Measurements from ENCODE around the gene SLC16A14. TPM values are rescaled to one million over a fixed set of nuclear protein-coding genes. Genes with fewer than 3 reads are reported as not detected.

Gene SLC16A14
- polyA plus RNA-seq, 1 of the 3 experiments (the other 2 are of a cell fraction), result 0.90 TPM

DNA sequence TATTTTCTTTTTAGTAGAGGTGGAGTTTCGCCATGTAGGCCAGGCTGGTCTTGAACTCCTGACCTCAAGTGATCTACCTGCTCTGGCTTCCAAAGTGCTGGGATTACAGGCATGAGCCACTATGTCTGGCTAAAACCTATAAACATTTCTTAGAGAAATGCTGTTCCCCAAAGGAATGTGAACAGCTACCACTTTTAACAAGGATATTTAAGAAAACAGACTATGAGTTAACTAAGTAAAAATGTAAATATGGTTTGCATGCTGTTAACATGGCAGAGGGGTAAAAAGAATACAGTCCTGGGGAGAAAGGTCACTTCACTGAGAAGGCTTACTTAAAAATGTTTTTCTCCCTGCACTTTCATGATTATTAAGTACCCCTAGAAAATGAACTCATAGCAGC lies 57.1 kb downstream of the SLC16A14 start:
- H2AFZ ChIP-seq (ENCODE audit: low read depth), result no peak overlapping the region
- 100% methylated on average over 1 of the region's 1 CpG for whole genome bisulfite sequencing (ENCODE audit: low lambda C conversion rate)
- no peak for DNase-seq
- TF ChIP-seq MXI1 (IDR thresholded peaks at IDR 0.05; ENCODE audit: low read depth, low read length) (no peak), FOXJ3 (CRISPR knock-in tag; IDR thresholded peaks at IDR 0.05) (no peak)
- H3K9ac ChIP-seq, result no peak overlapping the region
- H3K79me2 ChIP-seq (ENCODE audit: insufficient read depth), result no peaks in the 10 kb centered on the region
- POLR2A ChIA-PET, result no interaction called here
- H3K36me3 ChIP-seq (replicated peaks in 1 of 2; ENCODE audit: control insufficient read depth in 1 of 2, insufficient read depth in 2 of 2, low read length in 1 of 2), result no peaks in the 10 kb centered on the region
- no peaks in the 10 kb centered on the region for H3K27me3 ChIP-seq (ENCODE audit: insufficient read depth)
- no peaks in the 10 kb centered on the region for H3K4me1 ChIP-seq (ENCODE audit: control insufficient read depth in 1 of 2, insufficient read depth in 2 of 2, low read depth in 1 of 2, low read length in 1 of 2)
- H3K27ac ChIP-seq (ENCODE audit: low read depth in 2 of 2, low read length in 1 of 2), result no peak overlapping the region
- no peak overlapping the region for H3K4me2 ChIP-seq
- no peaks in the 10 kb centered on the region for H4K20me1 ChIP-seq (ENCODE audit: insufficient read depth)
- H3F3A ChIP-seq (replicated peaks; ENCODE audit: insufficient read depth), result no peaks in the 10 kb centered on the region
- no peaks in the 10 kb centered on the region for H3K9me2 ChIP-seq
- H3K4me3 ChIP-seq (ENCODE audit: low read depth in 2 of 2, low read length in 1 of 2), result no peak overlapping the region
- CTCF ChIA-PET, result interaction anchor here (1.0 to 3.6 kb wide), 2 partner anchors 56 to 88 kb away, joined by 3 to 27 read pairs; partner anchors contain the start of gene SLC16A14
- no peaks in the 10 kb centered on the region for H3K9me3 ChIP-seq

DNA sequence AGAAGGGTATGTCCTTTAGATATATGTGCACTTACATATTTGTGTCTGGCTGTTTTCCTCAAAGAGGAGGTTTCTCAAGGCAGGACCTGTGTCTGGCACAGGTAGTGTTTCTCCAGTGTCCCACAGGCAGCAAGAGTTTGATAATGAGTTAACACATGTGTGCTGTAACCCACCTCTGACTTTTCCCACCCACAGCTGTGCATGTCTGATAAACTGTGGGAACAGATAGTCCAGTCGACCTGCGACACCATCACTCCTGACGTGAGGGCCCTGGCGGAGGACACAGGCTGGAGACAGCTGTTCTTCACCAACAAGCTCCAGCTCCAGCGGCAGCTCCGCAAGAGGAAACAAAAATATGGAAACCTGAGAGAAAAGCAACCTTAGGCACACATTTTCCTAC lies 58.2 kb downstream of the SLC16A14 start:
- Histone ChIP-seq H3K4me1 (ENCODE audit: control insufficient read depth in 1 of 2, insufficient read depth in 2 of 2, low read depth in 1 of 2, low read length in 1 of 2) (no peaks in the 10 kb centered on the region), H3F3A (replicated peaks; ENCODE audit: insufficient read depth) (no peaks in the 10 kb centered on the region), H3K4me2 (no peak overlapping the region), H3K4me3 (ENCODE audit: low read depth in 2 of 2, low read length in 1 of 2) (no peak overlapping the region), H3K36me3 (replicated peaks in 1 of 2; ENCODE audit: control insufficient read depth in 1 of 2, insufficient read depth in 2 of 2, low read length in 1 of 2) (no peaks in the 10 kb centered on the region), H3K9me3 (no peaks in the 10 kb centered on the region), H4K20me1 (ENCODE audit: insufficient read depth) (no peaks in the 10 kb centered on the region), H3K79me2 (ENCODE audit: insufficient read depth) (no peaks in the 10 kb centered on the region), H3K27me3 (ENCODE audit: insufficient read depth) (no peaks in the 10 kb centered on the region), H3K9ac (no peak overlapping the region), H3K9me2 (no peaks in the 10 kb centered on the region), H2AFZ (ENCODE audit: low read depth) (no peak overlapping the region), H3K27ac (ENCODE audit: low read depth in 2 of 2, low read length in 1 of 2) (no peak overlapping the region)
- TF ChIP-seq NRF1 (IDR thresholded peaks at IDR 0.05; ENCODE audit: low read depth, low read length) (no peak), RAD21 (IDR thresholded peaks at IDR 0.05; ENCODE audit: low read length) (no peak), USF1 (IDR thresholded peaks at IDR 0.05; ENCODE audit: borderline replicate concordance, low read depth) (no peak), YY1 (IDR thresholded peaks at IDR 0.05; ENCODE audit: low read depth) (no peak), JUND (IDR thresholded peaks at IDR 0.05) (no peak), FOSL2 (IDR thresholded peaks at IDR 0.05; ENCODE audit: borderline replicate concordance, low read depth) (no peak), POLR2AphosphoS5 (IDR thresholded peaks at IDR 0.05; ENCODE audit: low read depth, low read length) (no peak), TCF12 (IDR thresholded peaks at IDR 0.05) (no peak), MEF2A (IDR thresholded peaks at IDR 0.05; ENCODE audit: borderline replicate concordance, low read depth) (no peak)
- TF ChIP-seq, protein P1, sequence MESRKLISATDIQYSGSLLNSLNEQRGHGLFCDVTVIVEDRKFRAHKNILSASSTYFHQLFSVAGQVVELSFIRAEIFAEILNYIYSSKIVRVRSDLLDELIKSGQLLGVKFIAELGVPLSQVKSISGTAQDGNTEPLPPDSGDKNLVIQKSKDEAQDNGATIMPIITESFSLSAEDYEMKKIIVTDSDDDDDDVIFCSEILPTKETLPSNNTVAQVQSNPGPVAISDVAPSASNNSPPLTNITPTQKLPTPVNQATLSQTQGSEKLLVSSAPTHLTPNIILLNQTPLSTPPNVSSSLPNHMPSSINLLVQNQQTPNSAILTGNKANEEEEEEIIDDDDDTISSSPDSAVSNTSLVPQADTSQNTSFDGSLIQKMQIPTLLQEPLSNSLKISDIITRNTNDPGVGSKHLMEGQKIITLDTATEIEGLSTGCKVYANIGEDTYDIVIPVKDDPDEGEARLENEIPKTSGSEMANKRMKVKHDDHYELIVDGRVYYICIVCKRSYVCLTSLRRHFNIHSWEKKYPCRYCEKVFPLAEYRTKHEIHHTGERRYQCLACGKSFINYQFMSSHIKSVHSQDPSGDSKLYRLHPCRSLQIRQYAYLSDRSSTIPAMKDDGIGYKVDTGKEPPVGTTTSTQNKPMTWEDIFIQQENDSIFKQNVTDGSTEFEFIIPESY (IDR thresholded peaks at IDR 0.05; ENCODE audit: borderline replicate concordance, low read depth), result no peak
- TF ChIP-seq, protein P2, sequence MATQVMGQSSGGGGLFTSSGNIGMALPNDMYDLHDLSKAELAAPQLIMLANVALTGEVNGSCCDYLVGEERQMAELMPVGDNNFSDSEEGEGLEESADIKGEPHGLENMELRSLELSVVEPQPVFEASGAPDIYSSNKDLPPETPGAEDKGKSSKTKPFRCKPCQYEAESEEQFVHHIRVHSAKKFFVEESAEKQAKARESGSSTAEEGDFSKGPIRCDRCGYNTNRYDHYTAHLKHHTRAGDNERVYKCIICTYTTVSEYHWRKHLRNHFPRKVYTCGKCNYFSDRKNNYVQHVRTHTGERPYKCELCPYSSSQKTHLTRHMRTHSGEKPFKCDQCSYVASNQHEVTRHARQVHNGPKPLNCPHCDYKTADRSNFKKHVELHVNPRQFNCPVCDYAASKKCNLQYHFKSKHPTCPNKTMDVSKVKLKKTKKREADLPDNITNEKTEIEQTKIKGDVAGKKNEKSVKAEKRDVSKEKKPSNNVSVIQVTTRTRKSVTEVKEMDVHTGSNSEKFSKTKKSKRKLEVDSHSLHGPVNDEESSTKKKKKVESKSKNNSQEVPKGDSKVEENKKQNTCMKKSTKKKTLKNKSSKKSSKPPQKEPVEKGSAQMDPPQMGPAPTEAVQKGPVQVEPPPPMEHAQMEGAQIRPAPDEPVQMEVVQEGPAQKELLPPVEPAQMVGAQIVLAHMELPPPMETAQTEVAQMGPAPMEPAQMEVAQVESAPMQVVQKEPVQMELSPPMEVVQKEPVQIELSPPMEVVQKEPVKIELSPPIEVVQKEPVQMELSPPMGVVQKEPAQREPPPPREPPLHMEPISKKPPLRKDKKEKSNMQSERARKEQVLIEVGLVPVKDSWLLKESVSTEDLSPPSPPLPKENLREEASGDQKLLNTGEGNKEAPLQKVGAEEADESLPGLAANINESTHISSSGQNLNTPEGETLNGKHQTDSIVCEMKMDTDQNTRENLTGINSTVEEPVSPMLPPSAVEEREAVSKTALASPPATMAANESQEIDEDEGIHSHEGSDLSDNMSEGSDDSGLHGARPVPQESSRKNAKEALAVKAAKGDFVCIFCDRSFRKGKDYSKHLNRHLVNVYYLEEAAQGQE (IDR thresholded peaks at IDR 0.05; ENCODE audit: low read depth, low read length), result no peak
- WGBS (ENCODE audit: low lambda C conversion rate), result 92% methylated on average over 6 of the region's 6 CpGs
- ChIA-PET POLR2A (no interaction called here), CTCF (interaction anchor here (1.0 to 3.6 kb wide), 3 partner anchors 57 to 600 kb away, joined by 3 to 27 read pairs (median 6); partner anchors contain the start of gene SLC16A14)
- no peak for DNase-seq

Measured in SK-N-SH (cell line).